AML-193 (cell line): ENCODE measurements around the gene TLK2.
"Not testable (repeated sequence)": the region's sequence is repeated elsewhere in the genome, so short reads cannot be mapped to it uniquely, and the experiment has no call there.

ENCODE experiments used
- DNase-seq, 2 experiments: peaks; one replicate each; lab custom pipeline; 2025; lab: John Stamatoyannopoulos, UW

The TLK2 gene

GRCh38 chr17:62600805-62601204, 122.2 kb downstream of the TLK2 start:
- no peak for DNase-seq

- DNase-seq: no peak
Measured at GRCh38 chr17:62601471-62601870, 122.8 kb downstream of the TLK2 start.

GRCh38 chr17:62603783-62604182, 125.2 kb downstream of the TLK2 start:
- DNase-seq: not testable (repeated sequence)

GRCh38 chr17:62605588-62605987, 127.0 kb downstream of the TLK2 start:
- DNase-seq: no peak

- no peak for DNase-seq
Measured at GRCh38 chr17:62611292-62611691, 132.7 kb downstream of the TLK2 start.

GRCh38 chr17:62611728-62612127, 133.1 kb downstream of the TLK2 start:
- DNase-seq: no peak

GRCh38 chr17:62612289-62612688, 133.7 kb downstream of the TLK2 start:
- DNase-seq: not testable (repeated sequence)

GRCh38 chr17:62613095-62613494, 134.5 kb downstream of the TLK2 start:
- not testable (repeated sequence) for DNase-seq

- no peak for DNase-seq
Measured at GRCh38 chr17:62614142-62614541, 135.5 kb downstream of the TLK2 start.

GRCh38 chr17:62615503-62615902, 136.9 kb downstream of the TLK2 start:
- DNase-seq: no peak

- DNase-seq: no peak
Measured at GRCh38 chr17:62616993-62617893, 138.6 kb downstream of the TLK2 start.

- no peak for DNase-seq
Measured at GRCh38 chr17:62617894-62618472, 139.4 kb downstream of the TLK2 start.

GRCh38 chr17:62618647-62619416, 140.2 kb downstream of the TLK2 start:
- DNase-seq: no peak

- DNase-seq: no peak
Measured at GRCh38 chr17:62619417-62620155, 141.0 kb downstream of the TLK2 start.

GRCh38 chr17:62621223-62621622, 142.6 kb downstream of the TLK2 start:
- DNase-seq: no peak

- DNase-seq: peak; percentile 14 to 19
Measured at GRCh38 chr17:62625184-62625869, 146.7 kb downstream of the TLK2 start.

- no peak for DNase-seq
Measured at GRCh38 chr17:62625870-62626200, 147.2 kb downstream of the TLK2 start.

GRCh38 chr17:62626719-62627218, 148.1 kb downstream of the TLK2 start:
- DNase-seq: peak; percentile 79 to 84

- peak in 1 of 2 experiments; percentile 21 for DNase-seq
Measured at GRCh38 chr17:62627219-62627903, 148.7 kb downstream of the TLK2 start, which contains the start of gene MRC2. MRC2 (plus strand) TSS chr17:62627670; CDS start chr17:62627803, 133 bp downstream.

- peak in 1 of 2 experiments; percentile 29 for DNase-seq
Measured at GRCh38 chr17:62627904-62628633, 149.4 kb downstream of the TLK2 start.
